K562 (cell line): ENCODE results near the gene BSDC1. TPM values are rescaled to one million over a fixed set of nuclear protein-coding genes. Genes with fewer than 3 reads are reported as not detected.

Source experiments
- ATF7 ChIP-seq: fragments of 450-650 bp; IDR thresholded peaks from 2 replicates; pipeline ENCODE4 v1.7.1; 2014; ENCODE audit warnings: mild to moderate bottlenecking, moderate library complexity
- DACH1 ChIP-seq: fragments of 450-650 bp; IDR thresholded peaks from 2 replicates; pipeline ENCODE4 v1.6.1; 2018; ENCODE audit not compliant: partially characterized antibody
- ESRRB ChIP-seq: fragments of 250-450 bp; sonication (Bioruptor Pico); IDR thresholded peaks from 2 replicates; pipeline ENCODE4 v1.5.0; 2020; ENCODE audit warnings: mild to moderate bottlenecking, moderate library complexity, borderline replicate concordance
- FOXK1 ChIP-seq: sonication (generic); formaldehyde crosslinking; IDR thresholded peaks from 2 replicates; pipeline ENCODE4 v1.8.0; 2022; ENCODE audit warnings: missing genetic modification reagents, mild to moderate bottlenecking, borderline replicate concordance
- FOXM1 ChIP-seq, 2 experiments: fragments of 450-650 bp in 1 of 2; sonication (generic) in 1 of 2; formaldehyde crosslinking in 1 of 2; IDR thresholded peaks; 2 replicates each; pipeline versions ENCODE4 v1.6.1 to v1.9.0; 2017 to 2022; ENCODE audit warnings: low read depth in 2 of 2, mild to moderate bottlenecking in 2 of 2, missing genetic modification reagents in 1 of 2, moderate library complexity in 1 of 2
- GATAD2B ChIP-seq: fragments of 450-650 bp; IDR thresholded peaks from 2 replicates; pipeline ENCODE4 v1.6.1; 2017; ENCODE audit warnings: mild to moderate bottlenecking, borderline replicate concordance
- PRPF4 ChIP-seq: fragments of 200-400 bp; formaldehyde crosslinking; IDR thresholded peaks from one replicate; pipeline ENCODE4 v1.6.1; 2017; ENCODE audit warnings: low read length, low read depth, mild to moderate bottlenecking; ENCODE audit not compliant: insufficient read depth, poor library complexity, severe bottlenecking
- SREBF2 ChIP-seq: sonication (generic); formaldehyde crosslinking; IDR thresholded peaks from 2 replicates; pipeline ENCODE4 v1.4.0; 2020; ENCODE audit warnings: mild to moderate bottlenecking, missing genetic modification reagents
- TSC22D4 ChIP-seq: fragments of 450-650 bp; IDR thresholded peaks from 2 replicates; pipeline ENCODE4 v1.6.1; 2016; ENCODE audit warnings: missing genetic modification characterization, missing biosample characterization, control low read depth
- ZKSCAN8 ChIP-seq: fragments of 200-800 bp; sonication (Bioruptor generic); IDR thresholded peaks from 2 replicates; pipeline ENCODE4 v1.6.1; 2016; ENCODE audit warnings: missing genetic modification characterization, missing compliant biosample characterization
- ZNF217 ChIP-seq: sonication (generic); formaldehyde crosslinking; IDR thresholded peaks from 2 replicates; pipeline ENCODE4 v1.8.0; 2022; ENCODE audit warnings: mild to moderate bottlenecking, missing genetic modification reagents
- polyA plus RNA-seq, 8 experiments: library from polyadenylated mRNA; depleted of rRNA in 4 of 8; stranded (reverse) in 5 of 8; unstranded in 3 of 8; fragments of >200 nt; fragmentation: Nextera tagmentation in 2 of 8; fragmentation: Illumina TruSeq in 1 of 8; extraction: Ambion mirVana in 2 of 8; extraction: Trizol in 1 of 8; gene quantifications; 2 replicates each; pipeline versions ENCODE4 v1.2.1 to v1.2.3, GENCODE V29; 2011 to 2014; ENCODE audit warnings: inconsistent platforms in 1 of 8, missing spikeins in 1 of 8
- total RNA-seq, 7 experiments: library from RNA; depleted of rRNA in 6 of 7; stranded (reverse); fragments of >200 nt in 6 of 7; fragmentation: Illumina TruSeq in 2 of 7; extraction: Trizol in 2 of 7; gene quantifications; 2 replicates each; pipeline versions ENCODE4 v1.2.1 to v1.2.3, GENCODE V29; 2011 to 2021; ENCODE audit warnings: low replicate concordance in 1 of 7
- TF ChIP-seq, protein P1 (sequence below): fragments of 250-450 bp; sonication (Bioruptor Pico); IDR thresholded peaks from 2 replicates; pipeline ENCODE4 v1.8.0; 2022; ENCODE audit warnings: moderate library complexity, mild to moderate bottlenecking, inconsistent platforms
- TF ChIP-seq, protein P2 (sequence below): sonication (generic); formaldehyde crosslinking; IDR thresholded peaks from 2 replicates; pipeline ENCODE4 v1.9.0; 2022; ENCODE audit warnings: mild to moderate bottlenecking, missing genetic modification reagents
- TF ChIP-seq, protein P3 (sequence below): sonication (generic); formaldehyde crosslinking; IDR thresholded peaks from 2 replicates; pipeline ENCODE4 v1.8.0; 2022; ENCODE audit warnings: missing genetic modification reagents, mild to moderate bottlenecking, borderline replicate concordance
- TF ChIP-seq, protein P4 (sequence below): sonication (generic); formaldehyde crosslinking; IDR thresholded peaks from 2 replicates; pipeline ENCODE4 v1.8.1; 2022; ENCODE audit warnings: missing genetic modification reagents
- TF ChIP-seq, protein P5 (sequence below): sonication (generic); formaldehyde crosslinking; IDR thresholded peaks from 2 replicates; pipeline ENCODE4 v1.8.0; 2022; ENCODE audit warnings: mild to moderate bottlenecking, missing genetic modification reagents
- TF ChIP-seq, protein P6 (sequence below): fragments of 250-450 bp; sonication (Bioruptor Pico); IDR thresholded peaks from 2 replicates; pipeline ENCODE4 v1.8.0; 2022; ENCODE audit warnings: moderate library complexity, mild to moderate bottlenecking, inconsistent platforms
- TF ChIP-seq, protein P7 (sequence below): sonication (generic); formaldehyde crosslinking; IDR thresholded peaks from 2 replicates; pipeline ENCODE4 v1.8.1; 2023; ENCODE audit warnings: mild to moderate bottlenecking, missing genetic modification reagents, moderate library complexity

The BSDC1 gene
- total and polyA plus RNA-seq, 9 of the 15 experiments (the other 6 are each of a cell fraction or from before 2014, with no cell fraction given), result 10.2 to 96.8 (median 73.1) TPM

DNA sequence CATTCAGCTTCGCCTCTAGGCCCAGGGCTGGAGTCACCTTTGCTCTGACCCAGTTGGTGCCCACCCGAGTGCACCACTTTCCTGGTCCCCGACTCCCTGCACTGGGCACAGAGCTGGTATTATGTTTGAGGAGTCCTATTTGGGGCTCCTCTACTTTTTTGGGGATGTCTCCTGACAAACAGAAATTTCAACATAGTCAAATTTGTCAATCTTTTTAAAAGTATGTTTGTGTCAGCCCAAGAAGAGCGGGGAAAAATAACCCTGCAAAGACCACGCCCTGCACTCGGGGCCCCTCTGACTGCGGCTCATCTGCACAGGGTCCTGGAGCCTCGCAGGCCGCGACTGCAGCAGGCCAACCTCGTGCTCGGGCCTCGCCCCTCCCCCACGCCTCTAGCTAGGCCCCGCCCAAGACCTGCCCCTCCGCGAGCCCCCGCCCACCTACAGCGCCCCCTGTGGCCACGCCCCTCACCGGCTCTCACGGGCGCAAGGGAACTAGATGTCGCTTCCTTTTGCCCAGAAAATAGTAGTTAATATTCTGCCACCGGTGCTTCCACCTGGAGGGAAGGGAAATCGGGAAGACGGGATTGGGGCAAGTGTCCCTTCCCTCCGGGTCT, 43.3 kb downstream of the BSDC1 start (continued):
- TF ChIP-seq PRPF4 (no peak), ATF7 (peak; percentile 39; the same call in 1 of the 2 replicates), ZNF217 (CRISPR knock-in tag) (no peak), ESRRB (CRISPR knock-in tag) (no peak), SREBF2 (0 out of 2 replicates have a peak, but pooled peaks have one; percentile 48), DACH1 (no peak), TSC22D4 (no peak), FOXM1 (IDR thresholded peaks at IDR 0.05; ENCODE audit: low read depth) (no peak), FOXM1 (CRISPR knock-in tag; IDR thresholded peaks at IDR 0.05; ENCODE audit: low read depth) (no peak), GATAD2B (no peak), ZKSCAN8 (0 out of 2 replicates have a peak, but pooled peaks have one; percentile 42), FOXK1 (CRISPR knock-in tag) (no peak)
- TF ChIP-seq, protein P1, sequence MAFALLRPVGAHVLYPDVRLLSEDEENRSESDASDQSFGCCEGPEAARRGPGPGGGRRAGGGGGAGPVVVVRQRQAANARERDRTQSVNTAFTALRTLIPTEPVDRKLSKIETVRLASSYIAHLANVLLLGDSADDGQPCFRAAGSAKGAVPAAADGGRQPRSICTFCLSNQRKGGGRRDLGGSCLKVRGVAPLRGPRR (CRISPR knock-in tag), result peak; percentile 82; the same call in 1 of the 2 replicates
- TF ChIP-seq, protein P2, sequence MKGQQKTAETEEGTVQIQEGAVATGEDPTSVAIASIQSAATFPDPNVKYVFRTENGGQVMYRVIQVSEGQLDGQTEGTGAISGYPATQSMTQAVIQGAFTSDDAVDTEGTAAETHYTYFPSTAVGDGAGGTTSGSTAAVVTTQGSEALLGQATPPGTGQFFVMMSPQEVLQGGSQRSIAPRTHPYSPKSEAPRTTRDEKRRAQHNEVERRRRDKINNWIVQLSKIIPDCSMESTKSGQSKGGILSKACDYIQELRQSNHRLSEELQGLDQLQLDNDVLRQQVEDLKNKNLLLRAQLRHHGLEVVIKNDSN (CRISPR knock-in tag), result no peak
- TF ChIP-seq, protein P3, sequence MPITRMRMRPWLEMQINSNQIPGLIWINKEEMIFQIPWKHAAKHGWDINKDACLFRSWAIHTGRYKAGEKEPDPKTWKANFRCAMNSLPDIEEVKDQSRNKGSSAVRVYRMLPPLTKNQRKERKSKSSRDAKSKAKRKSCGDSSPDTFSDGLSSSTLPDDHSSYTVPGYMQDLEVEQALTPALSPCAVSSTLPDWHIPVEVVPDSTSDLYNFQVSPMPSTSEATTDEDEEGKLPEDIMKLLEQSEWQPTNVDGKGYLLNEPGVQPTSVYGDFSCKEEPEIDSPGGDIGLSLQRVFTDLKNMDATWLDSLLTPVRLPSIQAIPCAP, result no peak; the same call in 1 of the 2 replicates
- TF ChIP-seq, protein P4, sequence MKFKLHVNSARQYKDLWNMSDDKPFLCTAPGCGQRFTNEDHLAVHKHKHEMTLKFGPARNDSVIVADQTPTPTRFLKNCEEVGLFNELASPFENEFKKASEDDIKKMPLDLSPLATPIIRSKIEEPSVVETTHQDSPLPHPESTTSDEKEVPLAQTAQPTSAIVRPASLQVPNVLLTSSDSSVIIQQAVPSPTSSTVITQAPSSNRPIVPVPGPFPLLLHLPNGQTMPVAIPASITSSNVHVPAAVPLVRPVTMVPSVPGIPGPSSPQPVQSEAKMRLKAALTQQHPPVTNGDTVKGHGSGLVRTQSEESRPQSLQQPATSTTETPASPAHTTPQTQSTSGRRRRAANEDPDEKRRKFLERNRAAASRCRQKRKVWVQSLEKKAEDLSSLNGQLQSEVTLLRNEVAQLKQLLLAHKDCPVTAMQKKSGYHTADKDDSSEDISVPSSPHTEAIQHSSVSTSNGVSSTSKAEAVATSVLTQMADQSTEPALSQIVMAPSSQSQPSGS, result no peak
- TF ChIP-seq, protein P5, sequence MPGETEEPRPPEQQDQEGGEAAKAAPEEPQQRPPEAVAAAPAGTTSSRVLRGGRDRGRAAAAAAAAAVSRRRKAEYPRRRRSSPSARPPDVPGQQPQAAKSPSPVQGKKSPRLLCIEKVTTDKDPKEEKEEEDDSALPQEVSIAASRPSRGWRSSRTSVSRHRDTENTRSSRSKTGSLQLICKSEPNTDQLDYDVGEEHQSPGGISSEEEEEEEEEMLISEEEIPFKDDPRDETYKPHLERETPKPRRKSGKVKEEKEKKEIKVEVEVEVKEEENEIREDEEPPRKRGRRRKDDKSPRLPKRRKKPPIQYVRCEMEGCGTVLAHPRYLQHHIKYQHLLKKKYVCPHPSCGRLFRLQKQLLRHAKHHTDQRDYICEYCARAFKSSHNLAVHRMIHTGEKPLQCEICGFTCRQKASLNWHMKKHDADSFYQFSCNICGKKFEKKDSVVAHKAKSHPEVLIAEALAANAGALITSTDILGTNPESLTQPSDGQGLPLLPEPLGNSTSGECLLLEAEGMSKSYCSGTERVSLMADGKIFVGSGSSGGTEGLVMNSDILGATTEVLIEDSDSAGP (CRISPR knock-in tag), result no peak
- TF ChIP-seq, protein P6, sequence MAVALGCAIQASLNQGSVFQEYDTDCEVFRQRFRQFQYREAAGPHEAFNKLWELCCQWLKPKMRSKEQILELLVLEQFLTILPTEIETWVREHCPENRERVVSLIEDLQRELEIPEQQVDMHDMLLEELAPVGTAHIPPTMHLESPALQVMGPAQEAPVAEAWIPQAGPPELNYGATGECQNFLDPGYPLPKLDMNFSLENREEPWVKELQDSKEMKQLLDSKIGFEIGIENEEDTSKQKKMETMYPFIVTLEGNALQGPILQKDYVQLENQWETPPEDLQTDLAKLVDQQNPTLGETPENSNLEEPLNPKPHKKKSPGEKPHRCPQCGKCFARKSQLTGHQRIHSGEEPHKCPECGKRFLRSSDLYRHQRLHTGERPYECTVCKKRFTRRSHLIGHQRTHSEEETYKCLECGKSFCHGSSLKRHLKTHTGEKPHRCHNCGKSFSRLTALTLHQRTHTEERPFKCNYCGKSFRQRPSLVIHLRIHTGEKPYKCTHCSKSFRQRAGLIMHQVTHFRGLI (CRISPR knock-in tag), result peak; percentile 79
- TF ChIP-seq, protein P7, sequence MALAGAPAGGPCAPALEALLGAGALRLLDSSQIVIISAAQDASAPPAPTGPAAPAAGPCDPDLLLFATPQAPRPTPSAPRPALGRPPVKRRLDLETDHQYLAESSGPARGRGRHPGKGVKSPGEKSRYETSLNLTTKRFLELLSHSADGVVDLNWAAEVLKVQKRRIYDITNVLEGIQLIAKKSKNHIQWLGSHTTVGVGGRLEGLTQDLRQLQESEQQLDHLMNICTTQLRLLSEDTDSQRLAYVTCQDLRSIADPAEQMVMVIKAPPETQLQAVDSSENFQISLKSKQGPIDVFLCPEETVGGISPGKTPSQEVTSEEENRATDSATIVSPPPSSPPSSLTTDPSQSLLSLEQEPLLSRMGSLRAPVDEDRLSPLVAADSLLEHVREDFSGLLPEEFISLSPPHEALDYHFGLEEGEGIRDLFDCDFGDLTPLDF (CRISPR knock-in tag), result no peak
